HTERT RPE-1 (cell line): ENCODE results near the gene BBX.

Experiments used
- in situ Hi-C: fragments of 300-500 bp; cut with MboI; formaldehyde crosslinking; loops from 4 replicates; pipeline ENCODE4 v1.14.3; 2020; ENCODE audit warnings: low sequenced_read_pairs

The BBX gene

GRCh38 chr3:107598926-107599771 lies 76.4 kb downstream of the BBX start:
- in situ Hi-C loops, result no loop called here

- in situ Hi-C loops, result no loop called here
These were observed 77.0 kb downstream of the BBX start for GRCh38 chr3:107599772-107600145.

GRCh38 chr3:107600780-107601179 lies 78.0 kb downstream of the BBX start:
- in situ Hi-C loops, result no loop called here

GRCh38 chr3:107604057-107604822 lies 81.5 kb downstream of the BBX start:
- in situ Hi-C loops, result no loop called here

- in situ Hi-C loops, result no loop called here
These were observed 89.2 kb downstream of the BBX start for GRCh38 chr3:107611775-107612469.

GRCh38 chr3:107612664-107613084 lies 89.9 kb downstream of the BBX start:
- in situ Hi-C loops, result no loop called here

- in situ Hi-C loops, result no loop called here
These were observed 96.8 kb downstream of the BBX start for GRCh38 chr3:107619549-107619948.

- in situ Hi-C loops, result no loop called here
These were observed 97.8 kb downstream of the BBX start for GRCh38 chr3:107620534-107620933.

- in situ Hi-C loops, result no loop called here
These were observed 98.7 kb downstream of the BBX start for GRCh38 chr3:107621465-107621864.

GRCh38 chr3:107627962-107628542 lies 105.3 kb downstream of the BBX start:
- in situ Hi-C loops, result no loop called here

GRCh38 chr3:107629566-107629965 lies 106.8 kb downstream of the BBX start:
- in situ Hi-C loops, result no loop called here

GRCh38 chr3:107630779-107631178 lies 108.0 kb downstream of the BBX start:
- in situ Hi-C loops, result no loop called here

GRCh38 chr3:107632576-107632975 lies 109.8 kb downstream of the BBX start:
- in situ Hi-C loops, result no loop called here

GRCh38 chr3:107633327-107634098 lies 110.8 kb downstream of the BBX start:
- in situ Hi-C loops, result no loop called here

- in situ Hi-C loops, result no loop called here
These were observed 111.3 kb downstream of the BBX start for GRCh38 chr3:107634099-107634489.

- in situ Hi-C loops, result no loop called here
These were observed 114.8 kb downstream of the BBX start for GRCh38 chr3:107637416-107638183.

- in situ Hi-C loops, result no loop called here
These were observed 119.0 kb downstream of the BBX start for GRCh38 chr3:107641572-107642307.

- in situ Hi-C loops, result no loop called here
These were observed 120.5 kb downstream of the BBX start for GRCh38 chr3:107643038-107643883.
